ENCODE results near the gene FBXO30. TPM values are rescaled to one million over a fixed set of nuclear protein-coding genes. Genes with fewer than 3 reads are reported as not detected.

FBXO30 gene
- total RNA-seq, 1 donor from 2014 or later = 6.4 TPM

- Mint-ChIP-seq H3K27me3 (ENCODE audit: low read depth) (no peaks in the 10 kb centered on the region), H3K27ac (no peak overlapping the region), H3K4me1 (ENCODE audit: low read depth) (peaks cover 7% of the 10 kb centered on the region), H3K36me3 (ENCODE audit: low read depth) (no peaks in the 10 kb centered on the region), H3K4me3 (ENCODE audit: low read depth) (no peak overlapping the region), H3K9me3 (no peaks in the 10 kb centered on the region)
- no peak for DNase-seq (ENCODE audit: low spot score)
- intact Hi-C loops (cut with micrococcal nuclease) = no loop called here
These were observed 23.7 kb upstream of the FBXO30 start for GRCh38 chr6:145838305-145838704.

- Mint-ChIP-seq H3K27ac (no peak overlapping the region), H3K36me3 (ENCODE audit: low read depth) (no peaks in the 10 kb centered on the region), H3K27me3 (ENCODE audit: low read depth) (no peaks in the 10 kb centered on the region), H3K4me3 (ENCODE audit: low read depth) (no peak overlapping the region), H3K4me1 (ENCODE audit: low read depth) (peaks cover 7% of the 10 kb centered on the region), H3K9me3 (no peaks in the 10 kb centered on the region)
- DNase-seq (ENCODE audit: low spot score) = no peak
- intact Hi-C loops (cut with micrococcal nuclease) = loop anchor here (1.0 kb wide), 2 partner anchors 13 to 22 kb away; partner anchors contain the start of gene FBXO30
These were observed 22.2 kb upstream of the FBXO30 start for GRCh38 chr6:145836772-145837171.

GRCh38 chr6:145836170-145836569, 21.6 kb upstream of the FBXO30 start:
- H3K36me3 Mint-ChIP-seq (ENCODE audit: low read depth) = no peaks in the 10 kb centered on the region
- peak overlapping the region; percentile 44 for H3K27ac Mint-ChIP-seq
- no peaks in the 10 kb centered on the region for H3K27me3 Mint-ChIP-seq (ENCODE audit: low read depth)
- no peak overlapping the region for H3K4me3 Mint-ChIP-seq (ENCODE audit: low read depth)
- intact Hi-C loops (cut with micrococcal nuclease) = loop anchor here (1.0 kb wide), 2 partner anchors 13 to 22 kb away; partner anchors contain the start of gene FBXO30
- peaks cover 7% of the 10 kb centered on the region for H3K4me1 Mint-ChIP-seq (ENCODE audit: low read depth)
- H3K9me3 Mint-ChIP-seq = no peaks in the 10 kb centered on the region
- DNase-seq (ENCODE audit: low spot score) = no peak

- H3K4me1 Mint-ChIP-seq (ENCODE audit: low read depth) = peaks cover 5% of the 10 kb centered on the region
- no peak overlapping the region for H3K4me3 Mint-ChIP-seq (ENCODE audit: low read depth)
- no peaks in the 10 kb centered on the region for H3K9me3 Mint-ChIP-seq
- H3K36me3 Mint-ChIP-seq (ENCODE audit: low read depth) = no peaks in the 10 kb centered on the region
- DNase-seq (ENCODE audit: low spot score) = no peak
- H3K27me3 Mint-ChIP-seq (ENCODE audit: low read depth) = no peaks in the 10 kb centered on the region
- intact Hi-C loops (cut with micrococcal nuclease) = no loop called here
- no peak overlapping the region for H3K27ac Mint-ChIP-seq
These were observed 16.0 kb upstream of the FBXO30 start for GRCh38 chr6:145830612-145831011.

- Mint-ChIP-seq H3K36me3 (ENCODE audit: low read depth) (no peaks in the 10 kb centered on the region), H3K27ac (no peak overlapping the region), H3K4me3 (ENCODE audit: low read depth) (no peak overlapping the region), H3K27me3 (ENCODE audit: low read depth) (no peaks in the 10 kb centered on the region), H3K4me1 (ENCODE audit: low read depth) (peaks cover 5% of the 10 kb centered on the region), H3K9me3 (no peaks in the 10 kb centered on the region)
- no peak for DNase-seq (ENCODE audit: low spot score)
- intact Hi-C loops (cut with micrococcal nuclease) = loop anchor here (10.0 kb wide), 1 partner anchor 1245 kb away; no protein-coding TSS in a partner anchor
These were observed 15.4 kb upstream of the FBXO30 start for GRCh38 chr6:145829950-145830349.

GRCh38 chr6:145829102-145829501, 14.5 kb upstream of the FBXO30 start:
- DNase-seq (ENCODE audit: low spot score) = no peak
- Mint-ChIP-seq H3K9me3 (no peaks in the 10 kb centered on the region), H3K36me3 (ENCODE audit: low read depth) (no peaks in the 10 kb centered on the region), H3K27ac (no peak overlapping the region), H3K4me1 (ENCODE audit: low read depth) (peaks cover 5% of the 10 kb centered on the region), H3K27me3 (ENCODE audit: low read depth) (no peaks in the 10 kb centered on the region), H3K4me3 (ENCODE audit: low read depth) (no peak overlapping the region)
- intact Hi-C loops (cut with micrococcal nuclease) = loop anchor here (10.0 kb wide), 1 partner anchor 1244 kb away; no protein-coding TSS in a partner anchor

- no peaks in the 10 kb centered on the region for H3K36me3 Mint-ChIP-seq (ENCODE audit: low read depth)
- no peak for DNase-seq (ENCODE audit: low spot score)
- no peak overlapping the region for H3K4me3 Mint-ChIP-seq (ENCODE audit: low read depth)
- intact Hi-C loops (cut with micrococcal nuclease) = loop anchor here (5.0 to 10.0 kb wide), 3 partner anchors 63 to 1240 kb away; no protein-coding TSS in a partner anchor
- H3K27me3 Mint-ChIP-seq (ENCODE audit: low read depth) = no peaks in the 10 kb centered on the region
- no peak overlapping the region for H3K27ac Mint-ChIP-seq
- H3K9me3 Mint-ChIP-seq = no peaks in the 10 kb centered on the region
- H3K4me1 Mint-ChIP-seq (ENCODE audit: low read depth) = peaks cover 38% of the 10 kb centered on the region
These were observed 9.7 kb upstream of the FBXO30 start for GRCh38 chr6:145824344-145824743.

- Mint-ChIP-seq H3K4me1 (ENCODE audit: low read depth) (peaks cover 42% of the 10 kb centered on the region), H3K36me3 (ENCODE audit: low read depth) (no peaks in the 10 kb centered on the region), H3K4me3 (ENCODE audit: low read depth) (no peak overlapping the region), H3K27me3 (ENCODE audit: low read depth) (no peaks in the 10 kb centered on the region), H3K9me3 (no peaks in the 10 kb centered on the region), H3K27ac (peak overlapping the region; percentile 46)
- intact Hi-C loops (cut with micrococcal nuclease) = loop anchor here (1.0 to 10.0 kb wide), 4 partner anchors 13 to 1239 kb away; no protein-coding TSS in a partner anchor
- no peak for DNase-seq (ENCODE audit: low spot score)
These were observed 8.8 kb upstream of the FBXO30 start for GRCh38 chr6:145823328-145823944.

- intact Hi-C loops (cut with micrococcal nuclease) = loop anchor here (5.0 to 10.0 kb wide), 3 partner anchors 65 to 1238 kb away; no protein-coding TSS in a partner anchor
- H3K4me1 Mint-ChIP-seq (ENCODE audit: low read depth) = peaks cover 42% of the 10 kb centered on the region
- no peaks in the 10 kb centered on the region for H3K9me3 Mint-ChIP-seq
- H3K27me3 Mint-ChIP-seq (ENCODE audit: low read depth) = no peaks in the 10 kb centered on the region
- DNase-seq (ENCODE audit: low spot score) = no peak
- no peaks in the 10 kb centered on the region for H3K36me3 Mint-ChIP-seq (ENCODE audit: low read depth)
- H3K4me3 Mint-ChIP-seq (ENCODE audit: low read depth) = no peak overlapping the region
- H3K27ac Mint-ChIP-seq = no peak overlapping the region
These were observed 7.9 kb upstream of the FBXO30 start for GRCh38 chr6:145822456-145822855.

GRCh38 chr6:145819994-145820393, 5.4 kb upstream of the FBXO30 start:
- intact Hi-C loops (cut with micrococcal nuclease) = loop anchor here (5.0 to 10.0 kb wide), 4 partner anchors 67 to 1235 kb away; no protein-coding TSS in a partner anchor
- H3K27me3 Mint-ChIP-seq (ENCODE audit: low read depth) = no peaks in the 10 kb centered on the region
- peaks cover 52% of the 10 kb centered on the region for H3K4me1 Mint-ChIP-seq (ENCODE audit: low read depth)
- no peak for DNase-seq (ENCODE audit: low spot score)
- H3K36me3 Mint-ChIP-seq (ENCODE audit: low read depth) = no peaks in the 10 kb centered on the region
- H3K9me3 Mint-ChIP-seq = no peaks in the 10 kb centered on the region
- H3K4me3 Mint-ChIP-seq (ENCODE audit: low read depth) = no peak overlapping the region
- peak overlapping the region; percentile 71 for H3K27ac Mint-ChIP-seq

GRCh38 chr6:145818796-145819195, 4.2 kb upstream of the FBXO30 start:
- no peak overlapping the region for H3K27ac Mint-ChIP-seq
- intact Hi-C loops (cut with micrococcal nuclease) = loop anchor here (10.0 kb wide), 1 partner anchor 966 kb away; no protein-coding TSS in a partner anchor
- peaks cover 50% of the 10 kb centered on the region for H3K4me1 Mint-ChIP-seq (ENCODE audit: low read depth)
- no peak for DNase-seq (ENCODE audit: low spot score)
- H3K36me3 Mint-ChIP-seq (ENCODE audit: low read depth) = no peaks in the 10 kb centered on the region
- H3K27me3 Mint-ChIP-seq (ENCODE audit: low read depth) = no peaks in the 10 kb centered on the region
- H3K9me3 Mint-ChIP-seq = no peaks in the 10 kb centered on the region
- no peak overlapping the region for H3K4me3 Mint-ChIP-seq (ENCODE audit: low read depth)

GRCh38 chr6:145816392-145816791, 1.8 kb upstream of the FBXO30 start:
- Mint-ChIP-seq H3K27ac (no peak overlapping the region), H3K4me1 (ENCODE audit: low read depth) (peaks cover 46% of the 10 kb centered on the region), H3K4me3 (ENCODE audit: low read depth) (peak overlapping the region; percentile 87), H3K36me3 (ENCODE audit: low read depth) (no peaks in the 10 kb centered on the region), H3K27me3 (ENCODE audit: low read depth) (no peaks in the 10 kb centered on the region), H3K9me3 (no peaks in the 10 kb centered on the region)
- intact Hi-C loops (cut with micrococcal nuclease) = loop anchor here (10.0 kb wide), 1 partner anchor 968 kb away; no protein-coding TSS in a partner anchor
- no peak for DNase-seq (ENCODE audit: low spot score)

All from activated T-helper 2 cell treated with anti-CD3 and anti-CD28 coated beads, Interferon-gamma antibody, Interleukin-2, Interleukin-4, amounts not matched to agents 10 μg/mL and 5 μg/mL and 100 μg/mL, durations not matched to agents 14 hours and 24 hours and 36 hours (primary cell).